ENCODE measurements around the gene CAPN5. TPM values are rescaled to one million over a fixed set of nuclear protein-coding genes. Genes with fewer than 3 reads are reported as not detected.
A peak's percentile ranks its signal among the peaks of the same experiment; 100 is the strongest.
"Not testable (repeated sequence)": the region's sequence is repeated elsewhere in the genome, so short reads cannot be mapped to it uniquely, and the experiment has no call there.

CAPN5 gene
- polyA plus RNA-seq, 2 donors = 26.6 to 27.8 TPM

DNA sequence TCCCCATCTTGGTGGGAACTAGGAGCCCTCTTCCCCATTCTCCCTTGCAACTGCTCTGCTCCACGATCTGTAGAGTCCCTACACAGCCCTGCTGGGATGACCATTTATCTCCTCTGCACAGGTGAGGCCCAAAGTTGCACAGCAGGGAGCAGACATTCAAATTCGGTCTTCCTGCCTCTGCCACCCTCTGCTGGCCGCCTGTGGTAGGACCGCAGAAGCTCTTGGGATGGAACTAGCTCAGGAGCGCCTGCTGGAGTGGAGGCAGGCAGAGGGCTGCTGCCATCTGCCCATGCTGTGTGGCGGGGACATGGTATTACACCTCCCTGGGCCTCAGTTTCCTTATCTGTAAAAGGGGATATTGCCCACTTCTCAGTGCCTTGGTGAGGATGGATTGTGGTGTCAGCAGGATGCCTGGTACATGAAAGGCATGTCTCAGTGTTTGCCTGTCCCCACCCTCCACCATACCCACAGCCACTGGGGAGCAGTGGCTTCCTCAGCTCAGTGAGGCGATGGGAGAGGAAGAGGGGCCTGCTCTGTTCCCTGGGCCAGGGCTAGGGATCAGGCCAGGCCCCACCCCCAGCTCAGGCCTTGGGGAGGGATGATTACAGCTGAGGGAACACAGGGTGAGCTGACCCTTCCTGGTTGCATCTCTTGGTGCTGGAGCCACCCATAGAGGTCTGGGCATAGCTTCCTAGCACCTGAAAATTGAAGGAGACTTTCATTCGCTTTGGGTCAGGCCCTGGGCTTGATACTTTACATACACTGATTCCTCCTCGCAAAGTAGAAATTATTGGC lies 24.6 kb downstream of the CAPN5 start:
- H3K4me1 ChIP-seq (ENCODE audit: control insufficient read depth in 2 of 2, insufficient read depth in 2 of 2, low read length in 1 of 2) = peaks cover 15 to 31% of the 10 kb centered on the region in 2 donors
- H3K27me3 ChIP-seq (ENCODE audit: control insufficient read depth in 1 of 2, insufficient read depth in 2 of 2, low read length in 2 of 2) = no peaks in the 10 kb centered on the region
- WGBS, 2 donors = 31 to 32% methylated on average over 9 of the region's 9 CpGs
- peaks cover 0 to 2% of the 10 kb centered on the region in 2 donors for H3K9me3 ChIP-seq (ENCODE audit: control insufficient read depth in 2 of 2, insufficient read depth in 1 of 2, low read depth in 1 of 2, low read length in 1 of 2)
- H3K36me3 ChIP-seq (ENCODE audit: control insufficient read depth in 2 of 2, insufficient read depth in 2 of 2, low read length in 1 of 2) = peaks cover 3 to 21% of the 10 kb centered on the region in 2 donors
- H3K27ac ChIP-seq (ENCODE audit: low read depth in 2 of 2, low read length in 1 of 2) = peak overlapping the region in 1 of 2 donors; percentile 1
- H3K4me3 ChIP-seq (ENCODE audit: low read depth in 1 of 2, low read length in 2 of 2) = no peak overlapping the region

DNA sequence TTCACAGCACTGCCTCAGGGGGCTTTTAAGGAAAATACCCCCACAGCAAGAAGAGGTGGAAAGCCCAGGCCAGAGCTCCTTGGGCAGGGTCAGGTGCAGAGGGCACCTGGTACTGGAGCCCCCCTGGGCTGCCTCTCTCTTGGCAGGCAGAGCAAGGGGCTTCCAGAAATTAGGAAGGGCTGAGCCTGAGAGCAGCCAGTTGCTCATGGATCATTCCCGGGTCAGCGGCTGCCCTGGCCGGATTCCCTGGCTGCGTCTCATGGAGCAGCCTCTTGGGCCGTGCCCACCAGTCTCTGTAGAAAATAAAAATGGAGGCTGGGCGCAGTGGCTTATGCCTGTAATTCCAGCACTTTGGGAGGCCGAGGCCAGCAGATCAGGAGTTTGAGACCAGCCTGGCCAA lies 25.6 kb downstream of the CAPN5 start:
- H3K4me1 ChIP-seq (ENCODE audit: control insufficient read depth in 2 of 2, insufficient read depth in 2 of 2, low read length in 1 of 2) = peaks cover 10 to 24% of the 10 kb centered on the region in 2 donors
- peaks cover 0 to 2% of the 10 kb centered on the region in 2 donors for H3K9me3 ChIP-seq (ENCODE audit: control insufficient read depth in 2 of 2, insufficient read depth in 1 of 2, low read depth in 1 of 2, low read length in 1 of 2)
- peaks cover 3 to 17% of the 10 kb centered on the region in 2 donors for H3K36me3 ChIP-seq (ENCODE audit: control insufficient read depth in 2 of 2, insufficient read depth in 2 of 2, low read length in 1 of 2)
- H3K27ac ChIP-seq (ENCODE audit: low read depth in 2 of 2, low read length in 1 of 2) = no peak overlapping the region
- WGBS, 2 donors = 68 to 71% methylated on average over 7 of the region's 7 CpGs
- H3K4me3 ChIP-seq (ENCODE audit: low read depth in 1 of 2, low read length in 2 of 2) = no peak overlapping the region
- H3K27me3 ChIP-seq (ENCODE audit: control insufficient read depth in 1 of 2, insufficient read depth in 2 of 2, low read length in 2 of 2) = no peaks in the 10 kb centered on the region

DNA sequence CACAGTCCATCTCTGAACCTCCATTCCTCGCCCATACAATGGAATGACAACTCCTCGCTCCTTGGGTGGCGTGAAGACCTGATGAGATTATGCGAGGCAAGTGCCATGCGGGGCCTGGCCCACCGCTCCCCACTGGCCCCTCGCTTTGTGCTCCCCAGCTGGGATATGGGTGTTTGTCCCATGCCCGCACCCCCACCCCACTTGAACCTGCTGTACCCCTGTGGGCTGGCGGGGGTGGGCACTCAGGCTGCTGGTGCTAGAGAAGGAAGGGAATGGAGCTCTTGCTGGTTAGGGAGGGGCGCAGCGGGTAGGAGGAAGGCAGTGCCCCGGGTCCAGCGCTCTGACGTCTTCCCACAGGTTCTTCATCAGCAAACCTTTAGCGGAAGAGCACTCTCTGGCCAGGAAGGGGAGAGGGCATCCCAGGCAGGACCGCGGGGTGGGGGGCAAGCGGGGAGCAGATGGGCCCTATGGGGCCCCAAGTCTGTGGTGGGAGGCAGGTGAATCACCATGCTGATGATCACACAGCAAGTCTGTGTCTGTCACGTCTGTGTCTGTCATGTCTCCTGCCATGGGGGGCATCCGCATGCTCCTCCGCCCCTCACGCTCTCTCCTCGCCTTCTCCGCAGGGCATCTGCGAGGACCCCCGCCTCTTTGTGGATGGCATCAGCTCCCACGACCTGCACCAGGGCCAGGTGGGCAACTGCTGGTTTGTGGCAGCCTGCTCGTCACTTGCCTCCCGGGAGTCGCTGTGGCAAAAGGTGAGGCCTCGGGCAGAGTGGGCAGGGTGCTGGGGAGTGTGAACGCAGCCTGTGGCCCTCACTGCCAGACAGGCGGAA lies 26.5 kb downstream of the CAPN5 start:
- 88% methylated on average over 33 of the region's 33 CpGs for WGBS, 2 donors
- H3K36me3 ChIP-seq (ENCODE audit: control insufficient read depth in 2 of 2, insufficient read depth in 2 of 2, low read length in 1 of 2) = peaks cover 3 to 17% of the 10 kb centered on the region in 2 donors
- no peaks in the 10 kb centered on the region for H3K27me3 ChIP-seq (ENCODE audit: control insufficient read depth in 1 of 2, insufficient read depth in 2 of 2, low read length in 2 of 2)
- H3K4me1 ChIP-seq (ENCODE audit: control insufficient read depth in 2 of 2, insufficient read depth in 2 of 2, low read length in 1 of 2) = peaks cover 8 to 17% of the 10 kb centered on the region in 2 donors
- no peak overlapping the region for H3K27ac ChIP-seq (ENCODE audit: low read depth in 2 of 2, low read length in 1 of 2)
- H3K9me3 ChIP-seq (ENCODE audit: control insufficient read depth in 2 of 2, insufficient read depth in 1 of 2, low read depth in 1 of 2, low read length in 1 of 2) = peaks cover 0 to 2% of the 10 kb centered on the region in 2 donors
- no peak overlapping the region for H3K4me3 ChIP-seq (ENCODE audit: low read depth in 1 of 2, low read length in 2 of 2)

DNA sequence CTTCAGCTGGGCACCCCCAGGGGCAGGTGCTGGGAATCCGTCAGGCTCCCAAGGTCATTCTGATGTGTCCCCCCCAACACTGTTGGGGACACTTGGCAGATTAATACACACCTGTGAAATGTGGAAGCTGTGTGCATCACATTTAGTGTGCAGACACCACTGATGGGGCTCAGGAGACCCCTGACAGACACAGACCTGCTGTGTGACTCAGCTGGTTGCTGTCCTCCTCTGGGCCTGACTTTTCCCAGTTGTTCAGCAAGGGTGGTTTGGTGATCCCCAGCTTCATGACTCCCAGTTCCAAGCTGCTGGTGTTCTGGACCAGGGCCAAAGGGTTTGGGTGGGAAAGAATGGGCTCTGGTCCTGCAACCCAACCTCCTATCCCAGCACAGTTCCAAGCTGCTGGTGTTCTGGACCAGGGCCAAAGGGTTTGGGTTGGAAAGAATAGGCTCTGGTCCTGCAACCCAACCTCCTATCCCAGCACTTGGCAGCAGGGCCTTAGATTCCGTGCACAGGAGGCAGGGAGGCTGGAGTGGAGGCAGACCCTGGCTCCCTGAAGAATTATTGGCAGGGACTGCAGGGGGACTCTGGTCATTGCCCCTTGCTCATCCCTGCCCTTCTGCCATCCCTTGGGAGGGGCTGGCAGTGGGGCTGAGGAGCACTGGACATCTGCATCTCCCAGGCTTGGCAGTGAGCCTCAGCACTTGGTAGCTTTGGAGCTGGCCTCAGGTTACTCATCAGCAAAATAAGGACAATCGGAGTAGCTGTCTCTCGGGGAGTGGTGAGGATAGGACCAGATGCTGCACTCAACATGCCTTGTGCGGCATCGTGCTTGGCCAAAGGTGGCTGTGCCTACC lies 27.4 kb downstream of the CAPN5 start:
- no peak overlapping the region for H3K4me3 ChIP-seq (ENCODE audit: low read depth in 1 of 2, low read length in 2 of 2)
- 88 to 90% methylated on average over 6 of the region's 6 CpGs for WGBS, 2 donors
- no peaks in the 10 kb centered on the region for H3K27me3 ChIP-seq (ENCODE audit: control insufficient read depth in 1 of 2, insufficient read depth in 2 of 2, low read length in 2 of 2)
- H3K9me3 ChIP-seq (ENCODE audit: control insufficient read depth in 2 of 2, insufficient read depth in 1 of 2, low read depth in 1 of 2, low read length in 1 of 2) = peaks cover 0 to 2% of the 10 kb centered on the region in 2 donors
- H3K4me1 ChIP-seq (ENCODE audit: control insufficient read depth in 2 of 2, insufficient read depth in 2 of 2, low read length in 1 of 2) = peaks cover 8 to 10% of the 10 kb centered on the region in 2 donors
- H3K36me3 ChIP-seq (ENCODE audit: control insufficient read depth in 2 of 2, insufficient read depth in 2 of 2, low read length in 1 of 2) = peaks cover 3 to 17% of the 10 kb centered on the region in 2 donors
- H3K27ac ChIP-seq (ENCODE audit: low read depth in 2 of 2, low read length in 1 of 2) = no peak overlapping the region

DNA sequence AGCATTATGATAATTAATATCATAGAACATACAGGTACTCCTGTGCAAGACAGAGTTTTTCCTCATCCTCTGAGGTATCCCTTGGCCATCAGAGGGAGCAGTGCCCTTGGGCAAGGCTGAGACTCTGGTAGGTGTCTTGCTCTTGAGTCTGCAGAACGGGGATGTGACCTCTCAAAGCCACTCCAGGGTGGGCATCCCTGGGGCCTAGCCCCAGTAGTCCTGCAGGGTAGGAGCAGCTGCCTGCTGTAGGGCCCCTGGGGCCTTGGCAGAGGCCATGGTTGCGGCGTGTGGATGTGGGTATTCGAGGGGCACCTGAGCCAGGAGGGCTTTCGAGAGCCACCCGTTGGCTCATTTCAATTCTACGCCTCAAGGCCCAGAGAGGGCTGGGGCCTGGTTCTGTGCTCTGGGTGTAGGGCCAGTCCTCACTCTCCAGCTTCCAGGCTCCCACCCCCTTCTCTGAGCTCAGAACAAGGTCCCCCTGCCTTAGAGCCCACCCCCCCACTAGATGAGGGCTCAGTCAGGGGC lies 28.1 kb downstream of the CAPN5 start:
- Histone ChIP-seq H3K4me3 (ENCODE audit: low read depth in 1 of 2, low read length in 2 of 2) (no peak overlapping the region), H3K27ac (ENCODE audit: low read depth in 2 of 2, low read length in 1 of 2) (no peak overlapping the region), H3K27me3 (ENCODE audit: control insufficient read depth in 1 of 2, insufficient read depth in 2 of 2, low read length in 2 of 2) (no peaks in the 10 kb centered on the region), H3K9me3 (ENCODE audit: control insufficient read depth in 2 of 2, insufficient read depth in 1 of 2, low read depth in 1 of 2, low read length in 1 of 2) (peaks cover 0 to 2% of the 10 kb centered on the region in 2 donors), H3K4me1 (ENCODE audit: control insufficient read depth in 2 of 2, insufficient read depth in 2 of 2, low read length in 1 of 2) (peaks cover 6 to 8% of the 10 kb centered on the region in 2 donors), H3K36me3 (ENCODE audit: control insufficient read depth in 2 of 2, insufficient read depth in 2 of 2, low read length in 1 of 2) (peaks cover 3 to 17% of the 10 kb centered on the region in 2 donors)
- 92% methylated on average over 7 of the region's 7 CpGs for WGBS, 2 donors

DNA sequence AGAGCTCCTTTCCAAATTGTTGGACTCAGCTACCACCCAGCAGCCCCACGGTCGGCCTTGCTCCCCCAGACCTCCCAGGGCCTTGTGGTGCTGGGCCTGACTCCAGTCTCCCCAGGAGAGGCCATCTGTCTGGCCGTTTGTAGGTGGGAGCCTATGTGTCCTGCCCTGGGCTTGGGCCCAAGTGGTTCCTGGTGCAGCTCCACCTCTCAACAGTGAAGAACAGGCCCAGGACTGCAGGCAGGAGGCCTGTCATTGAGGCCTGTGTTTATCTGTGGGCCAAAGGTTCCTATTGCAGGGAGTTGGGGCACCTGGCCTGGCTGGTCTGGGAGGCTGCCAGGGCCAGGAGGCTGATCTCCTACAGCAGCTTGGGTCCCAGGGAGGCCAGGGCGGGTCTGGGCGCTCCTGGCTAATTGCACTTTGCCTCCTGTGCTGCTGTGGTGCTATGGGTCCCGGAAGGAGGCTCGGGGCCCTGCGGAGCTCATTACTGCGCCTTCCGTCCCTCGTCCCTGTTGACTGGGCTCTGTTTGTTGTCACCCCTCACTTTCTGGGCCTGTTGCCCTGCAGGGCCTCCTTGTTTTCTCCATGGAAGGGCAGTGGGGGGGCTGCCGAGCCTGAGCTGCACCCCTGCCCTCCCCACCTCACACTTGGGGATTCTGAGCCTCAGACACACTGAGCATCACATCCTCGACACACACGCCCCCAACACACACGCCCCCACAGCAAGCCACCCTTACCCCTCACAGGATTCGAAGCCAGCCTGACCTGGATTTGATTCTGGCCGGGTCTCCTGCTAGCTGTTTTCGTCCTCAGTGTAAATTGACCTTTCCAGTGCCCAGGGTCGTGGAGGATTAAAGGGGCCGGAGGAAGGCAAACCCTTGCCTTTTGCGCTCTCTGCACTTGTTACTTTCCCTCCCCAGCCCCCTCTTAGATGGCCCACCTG lies 29.1 kb downstream of the CAPN5 start:
- 80 to 89% methylated on average over 21 of the region's 21 CpGs for WGBS, 2 donors
- H3K4me1 ChIP-seq (ENCODE audit: control insufficient read depth in 2 of 2, insufficient read depth in 2 of 2, low read length in 1 of 2) = peaks cover under 1 to 2% of the 10 kb centered on the region in 2 donors
- no peaks in the 10 kb centered on the region for H3K27me3 ChIP-seq (ENCODE audit: control insufficient read depth in 1 of 2, insufficient read depth in 2 of 2, low read length in 2 of 2)
- H3K9me3 ChIP-seq (ENCODE audit: control insufficient read depth in 2 of 2, insufficient read depth in 1 of 2, low read depth in 1 of 2, low read length in 1 of 2) = peaks cover 0 to 2% of the 10 kb centered on the region in 2 donors
- no peak overlapping the region for H3K4me3 ChIP-seq (ENCODE audit: low read depth in 1 of 2, low read length in 2 of 2)
- H3K36me3 ChIP-seq (ENCODE audit: control insufficient read depth in 2 of 2, insufficient read depth in 2 of 2, low read length in 1 of 2) = peaks cover 3 to 17% of the 10 kb centered on the region in 2 donors
- H3K27ac ChIP-seq (ENCODE audit: low read depth in 2 of 2, low read length in 1 of 2) = no peak overlapping the region

DNA sequence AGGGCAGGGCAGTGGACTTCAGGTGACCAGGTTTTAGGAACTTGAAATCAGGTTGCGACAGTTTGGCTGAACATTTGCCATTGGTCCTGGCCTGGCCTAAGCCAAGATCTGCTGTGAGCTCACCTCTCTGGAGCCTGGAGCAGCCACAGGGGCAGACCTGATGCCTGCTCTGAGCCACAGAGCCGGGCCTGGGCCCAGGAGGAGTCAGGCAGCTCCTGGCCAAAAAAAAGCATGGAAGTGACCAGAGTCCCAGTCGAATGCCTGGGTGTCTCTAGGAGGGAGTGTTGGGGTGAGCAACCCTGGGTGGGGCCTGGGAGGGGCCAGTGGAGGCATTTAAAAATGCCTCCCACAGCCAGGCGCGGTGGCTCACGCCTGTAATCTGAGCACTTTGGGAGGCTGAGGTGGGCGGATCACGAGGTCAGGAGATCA lies 29.8 kb downstream of the CAPN5 start:
- Histone ChIP-seq H3K36me3 (ENCODE audit: control insufficient read depth in 2 of 2, insufficient read depth in 2 of 2, low read length in 1 of 2) (peaks cover 3 to 17% of the 10 kb centered on the region in 2 donors), H3K9me3 (ENCODE audit: control insufficient read depth in 2 of 2, insufficient read depth in 1 of 2, low read depth in 1 of 2, low read length in 1 of 2) (peaks cover 0 to 2% of the 10 kb centered on the region in 2 donors), H3K4me1 (ENCODE audit: control insufficient read depth in 2 of 2, insufficient read depth in 2 of 2, low read length in 1 of 2) (no peaks in the 10 kb centered on the region), H3K4me3 (ENCODE audit: low read depth in 1 of 2, low read length in 2 of 2) (no peak overlapping the region), H3K27me3 (ENCODE audit: control insufficient read depth in 1 of 2, insufficient read depth in 2 of 2, low read length in 2 of 2) (no peaks in the 10 kb centered on the region), H3K27ac (ENCODE audit: low read depth in 2 of 2, low read length in 1 of 2) (no peak overlapping the region)
- WGBS, 2 donors = 82 to 89% methylated on average over 8 of the region's 8 CpGs

DNA sequence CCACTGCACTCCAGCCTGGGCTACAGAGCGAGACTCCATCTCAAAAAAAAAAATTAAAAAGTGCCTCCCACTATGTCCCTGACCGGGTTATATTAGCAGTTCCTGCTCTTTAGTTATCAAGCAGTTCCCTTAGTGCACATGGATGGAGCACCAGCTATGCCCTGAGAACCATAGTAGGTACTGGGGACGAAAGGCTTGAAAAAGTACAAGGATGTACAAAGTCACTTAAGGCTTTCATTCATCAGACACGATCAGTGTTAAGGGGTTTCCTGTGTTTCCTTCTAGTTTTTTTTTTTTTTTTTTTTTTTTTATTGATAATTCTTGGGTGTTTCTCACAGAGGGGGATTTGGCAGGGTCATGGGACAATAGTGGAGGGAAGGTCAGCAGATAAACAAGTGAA lies 30.4 kb downstream of the CAPN5 start:
- not testable (repeated sequence) for H3K9me3 ChIP-seq (ENCODE audit: control insufficient read depth in 2 of 2, insufficient read depth in 1 of 2, low read depth in 1 of 2, low read length in 1 of 2); H3K4me3 ChIP-seq (ENCODE audit: low read depth in 1 of 2, low read length in 2 of 2); H3K27me3 ChIP-seq (ENCODE audit: control insufficient read depth in 1 of 2, insufficient read depth in 2 of 2, low read length in 2 of 2); H3K4me1 ChIP-seq (ENCODE audit: control insufficient read depth in 2 of 2, insufficient read depth in 2 of 2, low read length in 1 of 2); H3K27ac ChIP-seq (ENCODE audit: low read depth in 2 of 2, low read length in 1 of 2)
- peaks cover 3 to 17% of the 10 kb centered on the region in 2 donors for H3K36me3 ChIP-seq (ENCODE audit: control insufficient read depth in 2 of 2, insufficient read depth in 2 of 2, low read length in 1 of 2)
- 82 to 84% methylated on average over 4 of the region's 4 CpGs for WGBS, 2 donors
